Stimulated activated naive B cell treated with anti-CD40 and anti-IgM and Interleukin-4, amounts not matched to agents 10 μg/mL and 1 μg/mL and 100 μg/mL, for 72 hours (primary cell): Measurements from ENCODE around the gene SND1.
A peak's percentile ranks its signal among the peaks of the same experiment; 100 is the strongest.

ENCODE experiments used
- ATAC-seq, 2 donors: fragments of 150-1000 bp; cut with Tn5 transposase; replicated peaks; 2 replicates each; pipeline ENCODE4 v1.10.0; 2021; ENCODE audit warnings: moderate library complexity in 1 of 2
- DNase-seq: peaks from one replicate; pipeline ENCODE4 v3.0.0; 2021
- H3K27ac Mint-ChIP-seq: one replicate; pipeline ENCODE4 v1.8.0; 2022; ENCODE audit warnings: mild to moderate bottlenecking, mixed read lengths
- H3K27me3 Mint-ChIP-seq, 2 donors: one replicate each; pipeline ENCODE4 v1.8.0; 2022; ENCODE audit warnings: mixed read lengths in 2 of 2
- H3K36me3 Mint-ChIP-seq, 2 donors: one replicate each; pipeline ENCODE4 v1.8.0; 2022; ENCODE audit warnings: mixed read lengths in 2 of 2, mild to moderate bottlenecking in 1 of 2
- H3K4me1 Mint-ChIP-seq, 2 donors: one replicate each; pipeline ENCODE4 v1.8.0; 2022; ENCODE audit warnings: mixed read lengths in 2 of 2, mild to moderate bottlenecking in 1 of 2
- H3K4me3 Mint-ChIP-seq, 2 donors: one replicate each; pipeline ENCODE4 v1.8.0; 2022; ENCODE audit warnings: mild to moderate bottlenecking in 2 of 2, mixed read lengths in 2 of 2, moderate library complexity in 1 of 2
- H3K9me3 Mint-ChIP-seq, 2 donors: one replicate each; pipeline ENCODE4 v1.8.0; 2022; ENCODE audit warnings: mixed read lengths in 2 of 2, mild to moderate bottlenecking in 1 of 2

Gene SND1

DNA sequence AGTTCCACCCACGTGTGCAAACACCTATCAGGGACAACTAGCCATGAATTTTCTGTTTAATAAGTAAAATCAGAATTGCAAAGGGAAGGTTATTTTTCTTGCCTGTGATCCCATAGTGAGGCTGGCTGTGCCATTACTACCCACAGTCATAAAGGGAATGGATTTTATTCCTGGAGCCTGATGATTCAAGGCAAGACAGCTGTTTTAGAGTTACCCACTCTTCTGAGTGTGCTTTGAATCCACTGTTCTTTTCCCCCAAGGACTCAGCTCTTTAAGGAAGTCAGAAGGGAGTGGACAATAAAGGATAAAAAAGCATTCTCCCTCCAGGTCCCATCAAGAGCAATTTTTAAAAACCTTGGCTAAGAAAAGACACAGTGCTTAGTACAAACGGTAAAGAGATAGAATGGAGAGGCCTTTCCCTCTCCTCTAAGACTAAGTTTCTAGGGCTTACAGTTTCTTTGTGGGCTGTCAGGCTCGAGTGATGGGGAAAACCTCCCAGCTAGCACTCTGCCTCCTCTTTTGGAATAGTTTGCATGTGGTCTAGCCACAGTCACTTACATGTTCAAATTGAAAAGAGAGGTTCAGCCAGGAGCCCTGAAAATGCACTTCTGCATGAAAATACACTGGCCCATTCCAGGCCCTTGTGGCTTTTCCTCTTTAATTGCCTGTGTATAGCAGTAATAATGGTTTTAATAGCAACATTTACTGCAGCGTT, 384.4 kb downstream of the SND1 start:
- Mint-ChIP-seq H3K9me3 (no peaks in the 10 kb centered on the region), H3K27ac (no peak overlapping the region), H3K27me3 (no peaks in the 10 kb centered on the region), H3K36me3 (peaks cover 25 to 28% of the 10 kb centered on the region in 2 donors), H3K4me1 (peaks cover 16 to 33% of the 10 kb centered on the region in 2 donors), H3K4me3 (no peak overlapping the region)
- ATAC-seq: no peak
- no peak for DNase-seq

DNA sequence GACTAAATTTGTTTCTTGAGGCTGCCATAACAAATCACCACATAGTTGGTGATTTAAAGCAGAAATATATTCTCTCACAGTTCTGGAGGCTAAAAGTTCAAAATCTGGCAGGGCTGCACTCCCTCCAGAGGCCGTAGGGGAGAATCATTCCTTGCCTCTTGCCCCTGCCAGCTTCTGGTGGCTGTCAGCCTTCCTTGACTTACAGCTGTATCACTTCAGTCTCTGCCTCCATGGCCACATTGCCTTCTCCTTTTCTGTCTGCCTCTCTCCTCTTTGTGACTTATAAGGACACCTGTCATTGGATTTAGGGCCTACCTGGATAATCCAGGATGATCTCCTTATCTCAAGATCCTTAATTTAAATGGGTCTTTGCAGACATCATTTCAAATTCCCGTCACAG, 385.1 kb downstream of the SND1 start:
- no peak overlapping the region for H3K4me3 Mint-ChIP-seq
- peaks cover 26 to 32% of the 10 kb centered on the region in 2 donors for H3K36me3 Mint-ChIP-seq
- no peaks in the 10 kb centered on the region for H3K9me3 Mint-ChIP-seq
- H3K4me1 Mint-ChIP-seq: peaks cover 16 to 30% of the 10 kb centered on the region in 2 donors
- no peaks in the 10 kb centered on the region for H3K27me3 Mint-ChIP-seq
- DNase-seq (no peak), ATAC-seq (no peak)
- H3K27ac Mint-ChIP-seq: no peak overlapping the region

DNA sequence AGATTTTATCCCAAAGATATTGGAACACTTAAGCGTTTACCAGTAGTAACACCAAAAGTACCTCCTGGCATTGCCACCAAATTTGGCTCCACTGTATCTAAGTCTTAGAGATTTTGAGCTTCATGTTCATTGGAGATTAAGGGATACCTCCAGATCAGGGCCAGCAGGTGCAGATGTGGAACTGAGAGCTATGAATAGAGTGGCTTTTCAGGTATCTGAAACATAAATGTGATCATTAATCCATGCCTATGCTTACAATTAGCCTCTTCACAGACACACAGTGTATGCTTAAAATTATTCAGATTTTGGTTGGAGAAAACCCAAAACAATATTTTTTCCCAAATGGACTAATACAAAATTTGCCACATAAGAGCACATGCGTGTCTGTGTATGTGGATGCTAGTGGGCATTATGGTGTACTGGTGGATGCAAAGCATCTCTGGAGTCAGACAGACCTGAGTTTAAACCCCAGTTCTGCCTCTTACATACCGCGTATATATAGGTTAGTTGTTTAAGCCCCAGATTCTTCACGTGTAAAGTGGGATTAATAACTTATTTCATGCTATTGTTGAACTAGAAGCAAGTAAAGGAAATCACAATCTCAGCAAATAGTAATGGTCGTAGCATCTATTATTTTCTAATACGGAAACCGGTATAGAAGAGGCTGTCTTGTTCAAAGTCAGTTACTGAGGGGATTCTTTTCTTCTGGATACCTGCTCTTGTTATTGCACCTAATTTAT, 386.1 kb downstream of the SND1 start:
- ATAC-seq: no peak
- Mint-ChIP-seq H3K9me3 (no peaks in the 10 kb centered on the region), H3K27me3 (no peaks in the 10 kb centered on the region), H3K4me3 (no peak overlapping the region), H3K4me1 (peaks cover 18 to 30% of the 10 kb centered on the region in 2 donors), H3K27ac (no peak overlapping the region), H3K36me3 (peaks cover 25 to 37% of the 10 kb centered on the region in 2 donors)
- no peak for DNase-seq

DNA sequence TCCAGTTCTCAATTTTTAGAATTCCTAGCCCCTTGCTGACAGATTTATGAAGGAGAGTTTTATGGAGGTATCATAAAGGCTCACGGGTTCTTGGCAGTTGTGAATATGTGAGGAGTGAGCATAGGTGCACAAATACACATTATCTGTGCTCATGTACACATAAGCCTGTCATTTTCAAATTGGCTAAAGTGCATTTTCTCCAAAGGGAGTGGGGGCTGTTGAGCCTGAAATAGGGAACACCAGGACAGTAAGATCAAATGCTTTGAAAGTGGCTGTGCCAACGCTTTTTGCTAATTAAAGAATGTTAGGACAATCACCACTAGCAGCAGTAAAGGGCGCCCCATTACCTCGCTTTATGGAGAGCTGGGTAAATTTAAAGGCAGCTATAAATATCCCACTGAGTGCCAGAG, 387.6 kb downstream of the SND1 start:
- Mint-ChIP-seq H3K36me3 (peaks cover 20 to 33% of the 10 kb centered on the region in 2 donors), H3K27ac (no peak overlapping the region), H3K27me3 (no peaks in the 10 kb centered on the region), H3K9me3 (no peaks in the 10 kb centered on the region), H3K4me1 (peaks cover 19 to 34% of the 10 kb centered on the region in 2 donors), H3K4me3 (no peak overlapping the region)
- ATAC-seq (no peak), DNase-seq (no peak)

DNA sequence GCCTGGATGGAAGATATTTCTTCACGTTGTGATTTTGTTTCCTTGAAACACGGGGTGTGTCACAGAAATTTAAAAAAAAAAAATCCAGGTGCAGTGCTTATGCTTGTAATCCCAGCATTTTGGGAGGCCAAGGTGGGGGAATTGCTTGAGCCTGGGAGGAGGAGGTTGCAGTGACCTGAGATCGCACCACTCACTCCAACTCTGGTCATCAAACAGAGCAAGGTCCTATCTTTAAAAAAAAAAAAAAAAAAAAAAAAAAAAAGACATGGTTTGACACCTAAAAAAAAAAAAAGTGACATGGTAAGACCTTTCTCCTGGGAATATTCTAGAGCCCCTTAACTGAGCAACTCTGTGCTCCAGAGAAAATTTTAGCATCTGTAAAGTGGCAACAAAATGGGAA, 388.2 kb downstream of the SND1 start:
- Mint-ChIP-seq H3K4me1 (peaks cover 20 to 37% of the 10 kb centered on the region in 2 donors), H3K27me3 (no peaks in the 10 kb centered on the region), H3K27ac (no peak overlapping the region), H3K36me3 (peaks cover 23 to 33% of the 10 kb centered on the region in 2 donors), H3K4me3 (no peak overlapping the region), H3K9me3 (no peaks in the 10 kb centered on the region)
- DNase-seq (no peak), ATAC-seq (no peak)

DNA sequence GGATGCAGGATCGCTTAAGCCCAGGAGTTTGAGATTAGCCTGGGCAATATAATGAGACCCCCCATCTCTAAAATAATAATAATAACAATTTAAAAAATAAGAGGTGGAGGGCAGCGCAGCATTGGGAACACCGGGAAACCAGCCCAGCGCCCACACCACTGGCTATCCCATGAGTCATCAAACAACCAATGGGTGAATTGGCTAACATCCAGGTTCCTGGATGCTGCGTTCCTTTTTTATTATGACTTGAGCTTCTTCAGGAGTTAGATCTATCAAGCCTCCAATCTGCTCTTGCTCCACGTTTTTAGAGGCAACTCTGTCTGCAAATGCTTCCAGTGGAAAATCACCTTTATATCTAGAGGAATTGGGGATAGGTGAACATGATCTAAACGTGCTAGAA, 389.2 kb downstream of the SND1 start:
- no peaks in the 10 kb centered on the region for H3K9me3 Mint-ChIP-seq
- H3K27ac Mint-ChIP-seq: no peak overlapping the region
- ATAC-seq (no peak), DNase-seq (no peak)
- H3K36me3 Mint-ChIP-seq: peaks cover 21 to 35% of the 10 kb centered on the region in 2 donors
- H3K4me1 Mint-ChIP-seq: peaks cover 18 to 32% of the 10 kb centered on the region in 2 donors
- H3K27me3 Mint-ChIP-seq: no peaks in the 10 kb centered on the region
- no peak overlapping the region for H3K4me3 Mint-ChIP-seq

DNA sequence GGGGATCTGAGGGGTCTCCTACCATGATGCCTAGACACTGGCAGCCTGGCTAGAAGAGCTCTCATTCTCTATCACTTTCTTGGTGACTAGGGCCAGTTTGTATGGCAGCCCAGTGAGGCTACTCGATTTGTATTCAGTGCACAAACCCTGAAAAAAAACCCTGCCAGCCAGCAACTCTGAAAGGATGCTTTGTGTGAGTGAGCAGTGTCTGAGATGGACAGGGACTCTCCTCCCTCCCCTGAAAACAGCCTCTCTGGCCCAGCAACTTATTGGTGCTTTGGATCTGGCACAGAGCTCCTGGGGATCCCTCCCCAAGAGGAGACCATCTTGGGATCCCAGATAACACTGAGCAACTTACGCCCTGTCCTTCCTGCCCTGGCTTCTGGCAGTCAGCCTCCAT, 390.0 kb downstream of the SND1 start:
- no peak for DNase-seq
- Mint-ChIP-seq H3K27me3 (no peaks in the 10 kb centered on the region), H3K4me1 (peaks cover 19 to 30% of the 10 kb centered on the region in 2 donors), H3K4me3 (no peak overlapping the region), H3K27ac (no peak overlapping the region), H3K36me3 (peaks cover 21 to 35% of the 10 kb centered on the region in 2 donors), H3K9me3 (no peaks in the 10 kb centered on the region)
- no peak for ATAC-seq

DNA sequence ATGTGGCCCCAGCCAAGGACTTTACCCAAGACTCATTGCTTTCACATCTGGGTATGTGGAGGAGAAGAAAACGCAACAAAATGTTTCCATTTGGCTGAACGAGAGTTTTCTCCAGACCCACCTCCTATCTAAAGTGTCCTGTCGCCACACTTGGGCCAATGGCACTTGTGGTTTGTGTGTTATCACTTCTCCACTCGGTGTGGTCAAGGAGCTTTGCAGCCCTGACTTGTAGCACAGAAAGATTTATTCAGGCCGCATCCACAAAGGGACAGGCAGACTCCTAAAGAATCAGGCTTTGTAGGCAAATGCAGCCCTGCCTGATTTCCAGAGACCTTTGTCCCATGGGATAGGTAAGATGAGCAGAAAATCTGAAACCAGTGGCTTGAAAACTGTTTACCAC, 392.1 kb downstream of the SND1 start:
- Mint-ChIP-seq H3K27ac (no peak overlapping the region), H3K4me3 (no peak overlapping the region), H3K4me1 (peaks cover 12 to 19% of the 10 kb centered on the region in 2 donors), H3K27me3 (no peaks in the 10 kb centered on the region), H3K9me3 (no peaks in the 10 kb centered on the region), H3K36me3 (peaks cover 24 to 36% of the 10 kb centered on the region in 2 donors)
- no peak for ATAC-seq
- no peak for DNase-seq

DNA sequence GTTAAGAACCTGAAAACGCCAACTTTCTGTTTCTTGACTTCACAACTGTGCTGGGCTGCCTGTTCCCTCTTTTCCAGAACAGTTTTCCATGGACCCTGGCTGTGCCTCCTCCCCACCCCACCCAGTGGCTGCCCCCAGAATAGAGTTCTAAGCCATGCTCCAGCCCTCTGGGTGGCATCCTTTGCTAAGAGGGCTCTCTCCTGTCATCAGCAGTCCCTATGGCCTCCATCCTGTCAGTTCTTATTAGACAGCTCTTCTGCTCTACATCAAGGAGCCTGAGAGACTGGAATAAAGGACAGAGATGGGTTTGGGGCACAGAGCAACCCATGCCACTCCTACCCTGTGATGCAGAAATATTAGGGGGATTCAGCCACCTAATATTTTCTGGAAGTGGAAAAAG, 393.2 kb downstream of the SND1 start:
- H3K36me3 Mint-ChIP-seq: peaks cover 30 to 39% of the 10 kb centered on the region in 2 donors
- no peak for ATAC-seq

DNA sequence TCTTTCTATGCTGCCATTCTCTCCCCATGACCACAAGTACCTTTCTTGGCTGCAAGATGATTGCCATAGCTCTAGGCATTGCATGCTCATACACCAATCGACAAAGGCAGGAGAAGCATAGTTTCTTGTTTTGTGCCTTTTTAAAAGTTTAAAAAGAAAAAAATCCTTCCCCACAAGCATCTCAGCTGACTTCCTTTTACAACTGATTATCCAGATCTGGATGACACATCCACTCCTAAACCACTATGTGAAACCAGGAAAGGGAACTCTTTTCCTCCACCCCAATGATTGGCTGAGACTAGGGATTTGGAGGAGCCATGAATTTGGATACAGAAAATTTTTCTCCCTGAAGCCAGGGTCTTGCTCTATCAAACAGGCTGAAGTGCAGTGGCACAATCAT, 393.8 kb downstream of the SND1 start:
- Mint-ChIP-seq H3K4me1 (peaks cover 14 to 34% of the 10 kb centered on the region in 2 donors), H3K9me3 (no peaks in the 10 kb centered on the region), H3K36me3 (peaks cover 32 to 41% of the 10 kb centered on the region in 2 donors), H3K4me3 (no peak overlapping the region), H3K27me3 (no peaks in the 10 kb centered on the region), H3K27ac (no peak overlapping the region)
- DNase-seq (no peak), ATAC-seq (no peak)

More for the DNA sequence above, 393.2 kb downstream of the SND1 start:
- no peak for DNase-seq
- Mint-ChIP-seq H3K9me3 (no peaks in the 10 kb centered on the region), H3K4me3 (no peak overlapping the region), H3K27me3 (no peaks in the 10 kb centered on the region), H3K27ac (no peak overlapping the region), H3K4me1 (peaks cover 14 to 29% of the 10 kb centered on the region in 2 donors)

DNA sequence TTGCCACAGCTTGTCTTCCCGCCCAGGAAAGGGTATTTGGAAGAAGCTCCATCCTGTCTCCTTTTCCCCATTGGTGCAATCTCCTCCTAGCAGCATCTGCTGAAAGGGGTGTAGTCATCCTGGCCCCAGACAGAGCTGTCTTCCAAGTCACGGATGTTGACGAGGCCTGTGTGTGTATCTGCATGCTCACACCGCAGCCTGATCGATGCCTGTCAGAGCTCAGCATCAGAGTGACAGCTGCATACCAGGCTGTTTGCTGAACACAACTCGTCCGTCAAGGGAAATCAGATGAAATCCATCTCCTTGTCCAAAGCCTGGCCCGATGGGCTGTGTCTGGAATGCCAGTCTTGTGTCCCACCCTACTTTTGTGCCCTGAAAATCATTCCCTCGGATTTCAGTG, 400.4 kb downstream of the SND1 start:
- H3K36me3 Mint-ChIP-seq: peaks cover 40 to 45% of the 10 kb centered on the region in 2 donors
- no peaks in the 10 kb centered on the region for H3K9me3 Mint-ChIP-seq
- DNase-seq (no peak), ATAC-seq (no peak)
- peaks cover 10 to 32% of the 10 kb centered on the region in 2 donors for H3K4me1 Mint-ChIP-seq
- no peaks in the 10 kb centered on the region for H3K27me3 Mint-ChIP-seq
- no peak overlapping the region for H3K4me3 Mint-ChIP-seq
- H3K27ac Mint-ChIP-seq: peak overlapping the region; percentile 37

DNA sequence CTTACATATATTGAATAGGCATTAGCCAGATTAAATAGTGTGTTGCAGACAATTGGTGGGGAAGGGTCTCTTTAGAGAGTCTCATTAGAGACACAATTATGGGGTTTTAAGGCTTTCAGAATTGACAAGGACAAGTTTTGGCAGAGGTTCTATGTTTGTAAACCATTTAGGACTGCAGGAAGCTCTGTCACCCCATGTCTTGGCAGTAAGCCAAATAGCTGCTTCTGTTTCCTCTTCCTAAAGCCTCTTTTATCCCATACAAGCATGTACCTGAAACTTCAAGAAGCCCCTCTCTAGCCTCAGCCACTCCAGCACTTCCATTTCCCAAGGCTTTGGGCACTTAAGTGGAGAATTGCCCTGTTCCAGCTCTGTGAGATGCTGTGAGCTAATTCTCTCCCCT, 401.0 kb downstream of the SND1 start:
- DNase-seq: no peak

DNA sequence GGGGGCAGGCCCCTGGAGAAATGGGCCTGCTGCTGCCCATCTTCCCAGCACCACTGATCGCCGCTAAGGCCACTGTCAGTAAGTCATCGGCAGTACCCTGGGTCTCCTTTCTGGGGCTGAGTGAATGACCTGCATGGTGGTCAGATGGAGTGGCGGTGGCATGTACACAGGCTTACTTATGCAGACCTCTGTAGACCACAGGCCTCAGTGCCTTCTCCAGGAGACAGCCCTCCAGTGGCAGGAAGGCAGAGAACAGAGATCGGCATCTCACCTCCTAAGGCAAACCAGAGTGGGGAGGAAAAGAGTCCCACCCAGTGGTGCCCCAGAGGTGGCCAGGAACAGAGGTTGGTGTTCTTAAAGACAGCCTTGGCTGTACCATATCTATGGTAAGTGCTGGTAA, 402.0 kb downstream of the SND1 start:
- H3K27me3 Mint-ChIP-seq: no peaks in the 10 kb centered on the region
- ATAC-seq (no peak), DNase-seq (no peak)
- peaks cover 36 to 46% of the 10 kb centered on the region in 2 donors for H3K36me3 Mint-ChIP-seq
- peaks cover 14 to 31% of the 10 kb centered on the region in 2 donors for H3K4me1 Mint-ChIP-seq
- H3K9me3 Mint-ChIP-seq: no peaks in the 10 kb centered on the region
- no peak overlapping the region for H3K4me3 Mint-ChIP-seq
- H3K27ac Mint-ChIP-seq: no peak overlapping the region

More for the DNA sequence above, 401.0 kb downstream of the SND1 start:
- H3K4me3 Mint-ChIP-seq: no peak overlapping the region
- no peak overlapping the region for H3K27ac Mint-ChIP-seq
- H3K36me3 Mint-ChIP-seq: peaks cover 38 to 47% of the 10 kb centered on the region in 2 donors
- H3K27me3 Mint-ChIP-seq: no peaks in the 10 kb centered on the region
- no peaks in the 10 kb centered on the region for H3K9me3 Mint-ChIP-seq
- peaks cover 12 to 32% of the 10 kb centered on the region in 2 donors for H3K4me1 Mint-ChIP-seq
- ATAC-seq: no peak

DNA sequence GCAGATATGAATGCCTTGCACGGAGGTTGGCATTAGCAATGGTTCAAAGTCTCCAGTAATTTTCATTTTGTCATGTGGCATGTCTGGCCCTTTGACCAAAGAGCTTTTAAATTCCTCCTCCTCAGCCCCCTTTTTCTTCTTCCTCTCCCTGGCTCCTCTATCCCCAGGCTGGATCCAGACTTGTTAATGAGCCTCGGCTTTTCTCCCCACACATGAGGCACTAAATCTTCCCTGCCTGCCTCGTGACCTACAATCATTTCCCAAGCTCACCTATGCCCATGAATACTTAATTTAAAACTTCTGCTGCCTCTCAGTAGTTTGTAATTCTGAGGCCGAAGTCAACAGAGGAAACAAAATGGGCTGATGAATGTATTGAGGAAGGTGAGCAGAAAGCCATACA, 402.5 kb downstream of the SND1 start:
- H3K4me1 Mint-ChIP-seq: peaks cover 14 to 26% of the 10 kb centered on the region in 2 donors
- ATAC-seq: no peak
- DNase-seq: no peak
- H3K27me3 Mint-ChIP-seq: no peaks in the 10 kb centered on the region
- no peak overlapping the region for H3K4me3 Mint-ChIP-seq
- H3K36me3 Mint-ChIP-seq: peaks cover 32 to 43% of the 10 kb centered on the region in 2 donors
- no peaks in the 10 kb centered on the region for H3K9me3 Mint-ChIP-seq
- peak overlapping the region; percentile 2 for H3K27ac Mint-ChIP-seq

DNA sequence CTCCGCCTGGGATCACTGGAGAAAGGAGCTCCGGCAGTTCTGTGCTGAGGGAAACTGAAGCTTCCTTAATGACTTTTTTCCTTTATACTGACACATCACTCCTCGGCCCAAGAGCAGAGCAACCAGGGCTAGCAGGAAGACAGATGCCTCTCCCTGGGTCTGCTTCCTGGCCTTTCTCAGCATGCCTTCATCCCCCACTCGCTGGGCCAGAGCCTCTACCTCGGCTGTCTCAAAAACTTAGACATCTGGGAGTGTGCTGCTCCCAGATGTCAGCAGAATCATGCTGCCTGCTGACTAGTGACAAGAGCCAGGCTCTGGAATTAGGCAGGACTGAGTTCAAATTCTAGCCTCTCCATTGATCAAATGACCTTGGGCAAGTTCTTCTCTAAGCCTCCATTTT, 403.6 kb downstream of the SND1 start:
- no peaks in the 10 kb centered on the region for H3K9me3 Mint-ChIP-seq
- no peak overlapping the region for H3K4me3 Mint-ChIP-seq
- no peak overlapping the region for H3K27ac Mint-ChIP-seq
- no peak for DNase-seq
- H3K4me1 Mint-ChIP-seq: peaks cover 12 to 17% of the 10 kb centered on the region in 2 donors
- no peaks in the 10 kb centered on the region for H3K27me3 Mint-ChIP-seq
- peaks cover 37 to 46% of the 10 kb centered on the region in 2 donors for H3K36me3 Mint-ChIP-seq
- no peak for ATAC-seq
